ENCODE measurements around the gene VAV1.
"Not testable (repeated sequence)": the region's sequence is repeated elsewhere in the genome, so short reads cannot be mapped to it uniquely, and the experiment has no call there.

Gene VAV1

DNA sequence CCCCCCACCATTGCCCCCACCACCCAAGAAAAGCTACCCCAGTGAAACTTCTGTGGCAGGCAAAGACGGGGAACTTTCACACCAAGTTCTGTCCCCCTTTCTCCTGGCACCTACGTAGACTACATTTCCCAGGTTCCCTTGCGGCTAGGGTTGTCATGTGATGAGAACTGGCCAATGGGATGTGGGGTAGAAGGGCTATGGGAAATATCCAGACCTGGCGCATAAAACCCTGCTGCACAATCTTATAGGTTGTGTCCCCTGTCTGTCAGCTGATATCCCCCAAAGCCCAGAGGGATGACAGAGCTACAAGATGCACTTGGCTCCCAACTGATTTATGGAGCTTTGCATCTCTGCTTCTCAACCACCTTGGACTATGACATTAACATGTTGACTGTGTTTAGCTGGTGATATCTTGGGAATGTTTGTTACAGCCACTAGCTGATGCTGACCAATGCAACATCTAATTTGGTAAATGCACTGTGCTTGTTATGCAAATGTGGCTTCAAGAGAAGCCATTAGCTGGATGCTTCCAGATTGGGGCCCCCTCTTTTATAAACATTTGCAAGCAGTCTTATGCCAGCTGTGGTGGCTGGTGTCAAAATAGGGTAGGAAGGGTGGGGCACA is 11.3 kb upstream of the VAV1 start:
- DNase-seq = no peak

DNA sequence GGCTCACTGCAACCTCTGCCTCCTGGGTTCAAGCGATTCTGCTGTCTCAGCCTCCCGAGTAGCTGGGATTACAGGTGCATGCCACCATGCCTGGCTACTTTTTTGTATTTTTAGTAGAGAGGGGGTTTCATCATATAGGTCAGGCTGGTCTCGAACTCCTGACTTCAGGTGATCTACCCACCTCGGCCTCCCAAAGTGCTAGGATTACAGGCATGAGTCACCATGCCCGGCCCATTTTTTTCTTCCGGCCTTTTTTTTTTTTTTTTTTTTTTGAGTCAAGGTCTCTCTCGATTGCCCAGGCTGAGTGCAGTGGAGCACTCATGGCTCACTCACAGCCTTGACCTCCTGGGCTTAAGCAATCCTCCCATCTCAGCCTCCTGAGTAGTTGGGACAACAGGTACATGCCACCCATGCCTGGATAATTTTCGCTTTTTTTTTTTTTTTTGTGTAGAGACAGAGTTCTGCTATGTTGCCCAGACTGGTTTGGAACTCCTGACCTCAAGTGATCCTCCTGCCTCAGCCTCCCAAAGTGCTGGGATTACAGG is 10.2 kb upstream of the VAV1 start:
- not testable (repeated sequence) for DNase-seq

DNA sequence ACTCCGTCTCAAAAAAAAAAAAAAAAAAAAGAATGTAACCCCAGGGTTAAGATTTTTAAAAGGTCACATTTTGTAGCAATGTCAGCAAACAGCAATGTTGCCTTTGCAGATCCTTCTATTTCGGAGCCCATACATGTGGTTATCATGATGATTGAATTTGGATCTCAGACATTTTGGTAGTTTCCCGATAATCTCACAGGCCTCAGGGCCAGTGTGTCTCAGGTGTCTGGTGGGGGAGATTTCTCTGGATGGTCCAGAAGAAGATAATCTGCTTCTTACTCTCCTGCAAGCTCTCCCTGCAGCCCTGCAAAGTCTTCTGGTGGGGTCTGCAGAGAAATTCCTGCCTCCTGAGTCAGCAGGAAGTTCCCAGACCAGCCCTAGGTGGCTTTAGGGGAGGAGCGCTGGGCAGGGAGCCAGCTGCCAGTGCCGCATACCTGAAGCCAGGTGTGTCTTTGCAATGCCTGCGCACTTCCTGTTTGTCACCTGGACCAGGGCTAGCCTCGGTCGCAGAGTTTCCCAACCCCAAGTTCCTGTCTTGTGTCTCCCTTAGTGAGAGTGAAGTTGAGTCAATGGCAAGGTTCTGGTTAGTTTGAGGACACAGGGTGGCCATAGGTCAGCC is 6.7 kb upstream of the VAV1 start:
- DNase-seq = no peak

DNA sequence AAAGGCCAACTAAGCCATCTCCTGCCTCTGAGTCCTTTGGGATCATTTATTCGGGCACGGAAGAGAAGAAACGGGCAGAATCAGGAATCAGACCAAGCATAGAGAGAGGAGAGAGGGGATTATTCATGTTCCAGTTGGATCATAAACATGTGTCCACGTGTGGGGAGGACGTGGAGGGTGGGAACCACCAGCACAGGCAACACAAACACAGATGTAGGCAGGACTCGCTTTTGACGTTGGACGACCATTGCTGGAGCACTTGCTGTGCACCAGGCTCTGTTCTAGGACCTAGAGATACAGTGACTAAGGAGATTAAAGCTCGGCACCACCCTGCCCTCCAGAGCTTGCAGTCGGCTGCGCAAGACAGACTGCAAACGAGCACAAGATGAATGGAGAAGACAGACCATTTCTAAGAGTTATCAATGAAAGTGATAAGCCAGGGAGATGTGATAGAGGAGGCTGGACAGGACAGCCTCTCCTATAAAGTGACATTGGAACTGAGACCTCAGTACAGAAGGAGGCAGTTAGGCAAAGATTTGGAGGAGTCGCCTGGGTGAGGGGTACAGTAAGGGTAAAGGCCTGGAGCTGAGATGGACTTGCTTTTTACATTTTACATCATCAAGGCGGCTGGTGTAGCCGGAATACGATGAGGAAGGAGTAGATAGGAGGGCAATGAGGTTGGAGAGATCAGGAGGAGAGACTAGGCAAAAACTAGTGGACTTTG is 6.0 kb upstream of the VAV1 start:
- DNase-seq = no peak

DNA sequence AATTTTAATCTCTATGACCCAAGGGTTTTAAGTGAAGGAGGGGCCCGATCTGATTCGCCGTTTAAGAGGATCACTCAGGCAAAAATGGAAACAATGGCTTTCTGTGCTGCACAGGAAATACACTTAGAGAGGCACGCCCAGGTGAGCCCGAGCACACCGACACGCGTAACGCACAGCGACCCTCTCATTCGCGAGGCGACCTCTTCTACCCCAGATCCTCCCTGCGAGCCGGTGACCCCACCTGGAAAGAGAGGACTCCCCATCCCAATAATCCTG is 5.5 kb upstream of the VAV1 start:
- DNase-seq = peak; percentile 61

DNA sequence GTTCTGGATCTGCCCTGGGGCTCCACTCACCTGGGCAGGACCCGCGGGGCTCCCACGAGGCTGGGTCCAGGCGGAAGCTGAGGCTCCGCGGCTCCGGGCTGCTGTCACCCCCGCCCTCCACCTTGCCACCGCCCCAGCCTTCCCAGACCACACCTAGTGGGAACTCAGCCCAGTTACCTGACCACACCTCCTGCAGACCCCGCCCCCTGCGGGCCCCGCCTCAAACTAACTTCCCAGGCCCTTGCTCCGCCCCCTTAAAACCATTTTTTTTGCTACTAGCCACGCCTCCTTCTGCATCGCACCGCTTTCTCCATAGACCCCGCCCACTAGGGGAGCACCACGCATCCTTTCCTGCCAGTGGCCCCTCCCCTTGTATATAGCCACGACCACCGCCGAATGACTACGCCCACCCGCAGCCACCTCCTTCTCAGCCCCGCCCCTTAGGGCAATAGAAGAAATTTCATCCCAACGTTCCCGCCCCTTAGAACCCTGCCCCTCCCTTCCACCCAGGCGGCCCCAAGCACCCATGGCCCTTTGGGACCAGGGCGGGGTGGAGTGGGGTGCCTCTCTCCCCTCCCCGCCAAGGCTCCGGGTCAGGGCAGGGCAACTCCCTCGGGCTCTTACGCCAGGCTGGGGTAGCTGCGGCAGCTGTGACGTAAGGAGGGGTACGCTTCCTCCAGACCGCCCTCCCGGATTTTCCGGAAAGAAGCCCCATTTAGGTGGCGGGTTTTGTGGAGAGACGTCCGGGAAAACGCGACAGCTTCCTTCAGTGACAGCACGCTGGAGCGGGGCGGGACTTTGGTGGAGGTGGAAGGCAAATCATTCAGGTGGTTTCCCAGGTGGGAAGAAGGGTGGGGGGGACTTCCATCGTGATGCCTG is 4.9 kb upstream of the VAV1 start, which contains the start of gene SH2D3A:
SH2D3A (minus strand) TSS at position 79 of the 879 bp plus-strand sequence. CDS start 3,687 bp downstream, outside the sequence.
- DNase-seq = peak; percentile 93

DNA sequence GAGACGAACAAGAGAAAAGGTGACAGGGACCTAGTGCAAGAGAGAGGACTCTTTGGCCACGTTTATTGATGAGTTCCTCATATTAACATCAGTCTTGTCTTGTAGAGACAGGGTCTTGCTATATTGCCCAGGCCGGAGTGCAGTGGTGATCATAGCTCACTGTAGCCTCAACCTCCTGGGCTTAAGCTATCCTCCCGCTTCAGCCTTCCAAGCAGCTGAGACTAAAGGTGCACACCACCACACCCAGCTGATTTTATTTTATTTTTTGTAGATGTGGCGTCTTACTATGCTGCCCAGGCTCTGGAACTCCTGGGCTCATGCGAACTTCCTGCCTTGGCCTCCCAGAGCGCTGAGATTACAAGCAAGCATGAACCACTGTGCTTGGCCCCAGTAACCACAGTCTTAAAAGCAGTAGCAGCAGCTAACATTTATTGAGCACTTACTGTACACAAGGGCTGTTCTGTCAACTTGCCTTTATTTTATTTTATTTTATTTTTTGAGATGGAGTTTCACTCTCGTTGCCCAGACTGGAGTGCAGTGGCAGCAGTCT is 4.2 kb upstream of the VAV1 start:
- DNase-seq = peak; percentile 24

- no peak for DNase-seq
These were observed 3.4 kb upstream of the VAV1 start for GRCh38 chr19:6769006-6769619.

GRCh38 chr19:6771648-6772027 is 870 bp upstream of the VAV1 start:
- not testable (repeated sequence) for DNase-seq

- no peak for DNase-seq
These were observed 386 bp downstream of the VAV1 start for GRCh38 chr19:6772866-6773322.

- peak; percentile 38 for DNase-seq
These were observed 919 bp downstream of the VAV1 start for GRCh38 chr19:6773323-6773931.

- DNase-seq = no peak
These were observed 2.6 kb downstream of the VAV1 start for GRCh38 chr19:6774821-6775707.

DNA sequence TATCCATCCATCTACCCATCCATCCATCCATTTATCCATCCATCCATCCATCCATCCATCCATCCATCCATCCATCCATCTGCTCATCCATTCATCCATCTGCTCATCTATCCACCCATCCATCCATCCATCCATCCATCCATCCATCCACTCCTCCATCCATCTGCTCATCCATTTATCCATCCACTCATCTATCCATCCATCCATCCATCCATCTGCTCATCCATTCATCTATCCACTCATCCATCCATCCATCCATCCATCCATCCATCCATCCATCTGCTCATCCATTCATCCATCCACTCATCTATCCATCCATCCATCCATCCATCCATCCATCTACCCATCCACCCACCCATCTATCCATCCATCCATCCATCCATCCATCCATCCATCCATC is 3.5 kb downstream of the VAV1 start:
- not testable (repeated sequence) for DNase-seq

DNA sequence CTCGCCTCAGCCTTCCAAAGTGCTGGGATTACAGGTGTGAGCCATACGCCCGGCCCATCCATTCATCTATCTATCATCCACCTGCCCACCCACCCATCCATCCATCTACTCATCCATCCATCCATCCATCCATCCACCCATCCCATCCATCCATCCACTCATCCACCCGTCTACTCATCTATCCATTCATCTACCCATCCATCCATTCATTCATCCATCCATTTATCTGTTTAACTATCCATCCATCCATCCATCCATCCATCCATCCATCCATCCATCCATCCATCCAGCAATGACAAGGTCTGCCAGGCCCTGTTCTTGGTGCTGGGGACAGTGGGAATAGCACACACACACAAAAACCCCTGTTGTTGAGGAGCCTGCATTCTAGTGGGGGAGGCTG is 4.5 kb downstream of the VAV1 start:
- no peak for DNase-seq

- DNase-seq = no peak
These were observed 4.9 kb downstream of the VAV1 start for GRCh38 chr19:6777434-6777833.

- no peak for DNase-seq
These were observed 5.9 kb downstream of the VAV1 start for GRCh38 chr19:6778386-6778785.

DNA sequence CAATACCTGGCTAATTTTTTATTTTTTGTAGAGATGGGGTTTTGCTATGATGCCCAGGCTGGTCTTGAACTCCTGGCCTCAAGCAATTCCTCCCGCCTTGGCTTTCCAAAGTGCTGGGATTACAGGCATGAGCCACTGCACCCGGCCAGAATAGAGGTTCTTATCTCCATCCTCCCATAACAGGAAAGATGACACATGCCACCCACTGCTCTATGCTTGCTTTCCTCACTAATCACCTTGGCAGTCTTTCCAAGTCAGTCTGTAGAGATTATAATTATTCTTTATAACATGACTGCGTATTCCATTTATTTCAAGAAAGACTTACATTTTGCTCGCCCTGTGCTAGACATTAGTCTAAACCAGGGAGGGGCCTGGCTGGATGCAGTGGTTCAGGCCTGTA is 6.7 kb downstream of the VAV1 start:
- DNase-seq = no peak

DNA sequence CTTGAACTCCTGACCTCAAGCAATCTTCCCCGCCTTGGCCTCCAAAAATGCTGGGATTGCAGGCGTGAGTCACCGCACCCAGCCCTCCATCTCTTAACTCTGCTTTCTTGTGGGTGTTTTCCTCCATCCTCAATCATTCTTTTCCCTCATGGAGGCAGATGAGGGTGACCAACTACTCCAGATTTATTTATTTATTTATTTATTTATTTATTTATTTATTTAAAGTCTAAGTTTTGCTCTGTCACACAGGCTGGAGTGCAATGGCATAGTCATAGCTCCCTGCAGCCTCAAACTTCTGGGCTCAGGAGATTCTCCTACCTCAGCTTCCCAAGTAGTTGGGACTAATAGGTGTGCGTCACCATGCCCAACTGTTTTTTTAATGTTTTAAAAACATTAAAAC is 14.9 kb downstream of the VAV1 start:
- DNase-seq = no peak

DNA sequence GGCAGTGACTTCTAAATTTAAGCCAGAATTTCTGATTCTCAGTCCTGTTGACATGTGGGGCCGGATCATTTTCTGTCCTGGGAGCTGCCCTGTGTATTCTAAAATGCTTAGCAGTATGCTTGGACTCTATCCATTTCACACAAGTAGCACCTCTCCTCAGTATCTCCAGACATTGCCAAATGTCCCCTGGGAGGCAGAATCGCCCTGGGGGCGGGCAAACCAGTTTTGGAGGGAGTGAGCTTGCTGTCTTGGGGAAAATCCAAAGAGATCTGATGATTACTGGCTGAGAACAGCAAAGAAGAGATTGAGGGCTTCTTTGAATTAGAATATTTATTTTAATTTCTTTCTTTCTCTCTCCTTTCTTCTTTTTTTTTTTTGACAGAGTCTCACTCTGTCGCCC is 16.4 kb downstream of the VAV1 start:
- no peak for DNase-seq
